ENCODE results near the gene ENKUR.

ENKUR gene

GRCh38 chr10:24935504-24936292 lies 80.3 kb downstream of the ENKUR start:
- FAIRE-seq, result no peak

More at GRCh38 chr10:24935504-24936292, 80.3 kb downstream of the ENKUR start:
- TF ChIP-seq POLR2AphosphoS5 (IDR thresholded peaks at IDR 0.05; ENCODE audit: low read depth, low read length), result no peak
- no peak for TF ChIP-seq POLR2A (IDR thresholded peaks at IDR 0.05; ENCODE audit: low read depth, low read length)
- no peak for TF ChIP-seq TAF1 (IDR thresholded peaks at IDR 0.05; ENCODE audit: borderline replicate concordance, low read depth, low read length)
- no peak for DNase-seq (ENCODE audit: insufficient read length)

All from GM12892 (cell line).